Central memory CD4-positive, alpha-beta T cell (primary cell): ENCODE results near the gene POFUT2.

Experiments
- DNase-seq: peaks from one replicate; pipeline ENCODE4 v3.0.0; 2022

The POFUT2 gene

DNA sequence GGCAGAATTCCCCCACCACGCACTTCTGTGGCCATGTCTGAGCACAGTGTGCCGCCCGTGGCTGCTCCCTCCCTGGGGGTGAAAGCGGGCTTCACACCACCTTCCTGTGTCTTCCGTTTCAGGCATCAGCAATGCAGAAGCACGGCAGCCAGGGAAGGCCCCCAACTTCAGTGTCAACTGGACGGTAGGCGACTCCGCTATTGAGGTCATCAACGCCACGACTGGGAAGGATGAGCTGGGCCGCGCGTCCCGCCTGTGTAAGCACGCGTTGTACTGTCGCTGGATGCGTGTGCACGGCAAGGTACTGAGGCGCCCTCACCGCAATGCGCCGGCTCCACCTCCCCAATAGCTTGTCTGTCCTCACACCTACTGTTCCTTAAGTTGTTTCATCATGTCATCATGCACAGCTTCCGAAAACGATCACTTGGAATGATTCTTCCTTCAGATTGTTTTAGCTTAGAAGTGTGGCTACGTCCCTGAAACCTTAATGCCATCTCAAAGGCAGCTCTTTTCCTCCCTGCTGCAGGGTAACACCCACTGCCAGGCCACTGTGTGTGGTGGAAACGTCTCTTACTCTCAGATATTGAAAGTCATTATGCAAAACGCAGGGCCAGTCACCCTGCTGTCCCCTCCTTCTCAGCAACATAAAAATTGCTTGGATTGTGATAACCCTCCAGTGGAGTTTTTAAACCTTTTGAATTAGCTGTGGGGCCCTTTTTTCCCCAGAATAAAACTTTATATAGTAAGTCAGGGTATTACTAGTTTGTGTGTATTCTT, 66.8 kb downstream of the POFUT2 start:
- no peak for DNase-seq

DNA sequence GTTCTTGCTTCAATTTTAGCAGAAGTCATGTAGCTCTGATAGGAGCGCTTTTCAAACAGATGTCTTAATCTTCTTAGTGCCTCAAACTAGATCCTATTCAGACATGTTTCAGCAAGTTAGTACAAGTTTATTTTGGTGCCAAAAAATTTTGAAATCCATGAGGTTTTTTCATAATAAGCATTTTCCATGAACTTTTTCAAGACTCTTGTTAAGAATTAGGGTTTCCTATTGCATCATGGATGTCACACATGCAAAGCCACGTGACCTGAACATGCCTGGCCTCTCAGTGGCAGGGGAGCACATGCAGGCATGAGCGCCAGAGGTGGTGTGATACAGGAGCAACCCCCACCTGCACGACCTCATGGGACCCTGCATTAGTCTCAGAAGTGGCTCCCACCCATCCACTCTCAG, 67.6 kb downstream of the POFUT2 start:
- no peak for DNase-seq

DNA sequence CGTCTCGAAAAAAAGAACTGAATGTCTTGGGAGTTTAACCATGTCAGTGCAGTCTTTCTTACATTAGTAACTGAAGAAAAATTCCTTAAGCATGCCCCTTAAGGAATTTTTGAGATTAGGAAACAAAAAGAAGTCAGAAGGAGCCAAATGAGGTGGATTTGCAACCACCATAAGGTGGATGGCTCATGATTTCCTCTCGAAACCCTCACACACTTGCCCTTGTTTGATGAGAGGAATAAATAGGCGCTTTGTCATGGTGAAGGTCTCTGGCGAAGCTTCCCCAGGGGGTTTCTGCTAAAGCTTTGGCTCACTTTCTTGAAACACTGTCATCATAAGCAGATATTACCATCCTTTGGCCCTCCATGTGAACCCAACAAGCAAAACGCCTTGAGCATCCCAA, 68.2 kb downstream of the POFUT2 start:
- no peak for DNase-seq

DNA sequence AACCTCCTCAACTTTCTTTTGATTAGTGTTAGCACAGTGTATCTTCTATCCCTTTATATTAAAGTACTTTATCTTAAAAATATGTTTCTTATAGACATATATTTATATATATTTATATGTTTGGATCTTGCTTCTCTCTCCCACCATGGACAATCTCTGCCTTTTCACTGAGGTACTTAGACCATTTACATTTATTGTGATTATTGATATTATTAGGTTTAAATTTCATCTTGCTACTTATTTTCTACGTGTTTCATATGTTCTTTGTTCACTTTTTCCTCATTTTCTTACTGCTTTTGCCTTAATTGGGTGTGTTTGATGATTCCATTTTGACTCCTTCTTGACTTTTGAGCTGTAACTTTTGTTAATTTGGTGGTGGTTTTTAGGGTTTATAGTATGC, 70.7 kb downstream of the POFUT2 start:
- no peak for DNase-seq

DNA sequence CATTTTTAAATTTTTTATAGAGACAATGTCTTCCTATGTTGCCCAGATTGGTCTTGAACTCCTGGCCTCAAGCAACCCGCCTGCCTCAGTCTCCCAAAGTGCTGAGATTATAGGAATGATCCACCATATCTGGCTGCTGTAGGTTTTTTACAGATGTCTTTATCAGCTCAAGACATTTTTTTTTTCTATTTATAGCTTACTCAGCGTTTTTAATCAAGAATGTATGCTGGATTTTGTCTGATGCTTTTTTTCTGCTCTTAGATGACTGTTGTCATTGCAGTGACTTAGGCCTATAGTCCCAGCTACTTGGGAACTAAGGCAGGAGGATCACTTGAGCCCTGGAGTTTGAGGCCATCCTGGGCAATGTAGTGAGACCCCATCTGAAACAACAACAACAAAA, 72.5 kb downstream of the POFUT2 start:
- no peak for DNase-seq
